Caki2 (cell line): ENCODE results near the gene TAS2R14. TPM values are rescaled to one million over a fixed set of nuclear protein-coding genes. Genes with fewer than 3 reads are reported as not detected.
A peak's percentile ranks its signal among the peaks of the same experiment; 100 is the strongest.

Experiments
- DNase-seq: peaks from one replicate; pipeline ENCODE4 v3.0.0-alpha.2; 2015; ENCODE audit warnings: low read depth
- in situ Hi-C: cut with HindIII; loops from 2 replicates; pipeline ENCODE4 v1.10.0; 2016; ENCODE audit warnings: low sequenced_read_pairs, low pct_unique_long_range_greater_than_20kb, mixed read lengths
- total RNA-seq: library from RNA; depleted of rRNA; stranded (reverse); fragments of >200 nt; shearing (Covaris generic); gene quantifications from 2 replicates; pipeline ENCODE4 v1.2.3, GENCODE V29; 2014; ENCODE audit warnings: low replicate concordance; rRNA removed

Gene TAS2R14
- not detected in 2 replicates for total RNA-seq

GRCh38 chr12:10939163-10939562 is at the start of gene TAS2R14:
TSS of gene TAS2R14 (minus strand) at chr12:10939263. CDS start at chr12:10939207, 56 bp downstream.
- in situ Hi-C loops, result no loop called here
- DNase-seq, result no peak

GRCh38 chr12:10986812-10987211 is 47.7 kb upstream of the TAS2R14 start, which contains the start of gene TAS2R50:
TSS of gene TAS2R50 (minus strand) at chr12:10986912. CDS start at chr12:10986860, 52 bp downstream.
- in situ Hi-C loops, result no loop called here
- no peak for DNase-seq

- DNase-seq, result no peak
- in situ Hi-C loops, result no loop called here
Observed at GRCh38 chr12:10982244-10982643, 43.2 kb upstream of the TAS2R14 start.

- in situ Hi-C loops, result no loop called here
- no peak for DNase-seq
Observed at GRCh38 chr12:10974965-10975364, 35.9 kb upstream of the TAS2R14 start.

GRCh38 chr12:10968765-10969456 is 29.8 kb upstream of the TAS2R14 start:
- in situ Hi-C loops, result no loop called here

GRCh38 chr12:10967409-10967808 is 28.3 kb upstream of the TAS2R14 start:
- no peak for DNase-seq
- in situ Hi-C loops, result no loop called here

More at GRCh38 chr12:10968765-10969456, 29.8 kb upstream of the TAS2R14 start:
- no peak for DNase-seq

GRCh38 chr12:10966314-10966713 is 27.3 kb upstream of the TAS2R14 start:
- no peak for DNase-seq
- in situ Hi-C loops, result no loop called here

- in situ Hi-C loops, result no loop called here
Observed at GRCh38 chr12:10965476-10965875, 26.4 kb upstream of the TAS2R14 start.

GRCh38 chr12:10960211-10960610 is 21.1 kb upstream of the TAS2R14 start:
- no peak for DNase-seq
- in situ Hi-C loops, result no loop called here

More at GRCh38 chr12:10965476-10965875, 26.4 kb upstream of the TAS2R14 start:
- no peak for DNase-seq

GRCh38 chr12:10959804-10960203 is 20.7 kb upstream of the TAS2R14 start:
- no peak for DNase-seq
- in situ Hi-C loops, result no loop called here

- no peak for DNase-seq
- in situ Hi-C loops, result no loop called here
Observed at GRCh38 chr12:10957741-10958140, 18.7 kb upstream of the TAS2R14 start.

- in situ Hi-C loops, result no loop called here
Observed at GRCh38 chr12:10956085-10956484, 17.0 kb upstream of the TAS2R14 start.

GRCh38 chr12:10952645-10953044 is 13.6 kb upstream of the TAS2R14 start:
- DNase-seq, result no peak
- in situ Hi-C loops, result no loop called here

More at GRCh38 chr12:10956085-10956484, 17.0 kb upstream of the TAS2R14 start:
- DNase-seq, result no peak

- in situ Hi-C loops, result no loop called here
- DNase-seq, result peak; percentile 20
Observed at GRCh38 chr12:10943167-10943566, 4.1 kb upstream of the TAS2R14 start.

- peak; percentile 71 for DNase-seq
- in situ Hi-C loops, result no loop called here
Observed at GRCh38 chr12:10941916-10942607, 3.0 kb upstream of the TAS2R14 start.

- no peak for DNase-seq
- in situ Hi-C loops, result no loop called here
Observed at GRCh38 chr12:10941369-10941768, 2.3 kb upstream of the TAS2R14 start.

GRCh38 chr12:10940389-10940788 is 1.3 kb upstream of the TAS2R14 start:
- in situ Hi-C loops, result no loop called here
- peak; percentile 20 for DNase-seq

GRCh38 chr12:10936506-10936905 is 2.6 kb downstream of the TAS2R14 start:
- DNase-seq, result no peak
- in situ Hi-C loops, result no loop called here

- DNase-seq, result no peak
- in situ Hi-C loops, result no loop called here
Observed at GRCh38 chr12:10928746-10929286, 10.2 kb downstream of the TAS2R14 start, which contains the start of gene PRH2. TSS of gene PRH2 (plus strand) at chr12:10929236. CDS start at chr12:10929274, 38 bp downstream.
